Measurements from ENCODE around the gene BLID.

The BLID gene

DNA sequence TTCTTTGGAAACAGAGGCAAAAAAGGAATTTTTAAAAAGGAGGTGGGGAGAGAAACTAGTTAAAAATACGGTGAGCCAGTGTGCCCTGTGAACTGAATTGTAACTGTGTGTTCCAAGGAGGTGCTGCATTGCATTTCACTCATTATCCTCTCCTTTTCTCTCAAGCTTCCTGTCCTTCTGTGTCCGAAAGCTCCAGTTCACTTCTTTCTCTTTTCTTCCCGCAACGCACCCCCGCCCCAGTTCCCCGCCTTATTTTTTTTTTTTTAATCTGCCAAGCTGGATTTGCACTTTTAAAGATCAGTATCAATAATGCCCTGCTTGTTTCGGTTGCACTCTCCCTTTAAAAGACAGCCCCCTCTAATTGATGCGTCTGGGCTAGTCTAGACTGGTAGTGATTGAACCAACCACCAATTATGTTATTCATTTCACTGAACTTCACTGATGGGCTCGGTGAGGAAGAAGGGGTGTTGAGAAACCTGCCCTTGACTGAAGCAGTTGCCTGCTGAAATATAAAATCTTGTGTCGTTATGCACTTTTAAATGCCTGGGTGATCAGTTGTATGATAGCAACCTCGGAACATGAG is 18.5 kb downstream of the BLID start (continued):
- TF ChIP-seq, protein P1, sequence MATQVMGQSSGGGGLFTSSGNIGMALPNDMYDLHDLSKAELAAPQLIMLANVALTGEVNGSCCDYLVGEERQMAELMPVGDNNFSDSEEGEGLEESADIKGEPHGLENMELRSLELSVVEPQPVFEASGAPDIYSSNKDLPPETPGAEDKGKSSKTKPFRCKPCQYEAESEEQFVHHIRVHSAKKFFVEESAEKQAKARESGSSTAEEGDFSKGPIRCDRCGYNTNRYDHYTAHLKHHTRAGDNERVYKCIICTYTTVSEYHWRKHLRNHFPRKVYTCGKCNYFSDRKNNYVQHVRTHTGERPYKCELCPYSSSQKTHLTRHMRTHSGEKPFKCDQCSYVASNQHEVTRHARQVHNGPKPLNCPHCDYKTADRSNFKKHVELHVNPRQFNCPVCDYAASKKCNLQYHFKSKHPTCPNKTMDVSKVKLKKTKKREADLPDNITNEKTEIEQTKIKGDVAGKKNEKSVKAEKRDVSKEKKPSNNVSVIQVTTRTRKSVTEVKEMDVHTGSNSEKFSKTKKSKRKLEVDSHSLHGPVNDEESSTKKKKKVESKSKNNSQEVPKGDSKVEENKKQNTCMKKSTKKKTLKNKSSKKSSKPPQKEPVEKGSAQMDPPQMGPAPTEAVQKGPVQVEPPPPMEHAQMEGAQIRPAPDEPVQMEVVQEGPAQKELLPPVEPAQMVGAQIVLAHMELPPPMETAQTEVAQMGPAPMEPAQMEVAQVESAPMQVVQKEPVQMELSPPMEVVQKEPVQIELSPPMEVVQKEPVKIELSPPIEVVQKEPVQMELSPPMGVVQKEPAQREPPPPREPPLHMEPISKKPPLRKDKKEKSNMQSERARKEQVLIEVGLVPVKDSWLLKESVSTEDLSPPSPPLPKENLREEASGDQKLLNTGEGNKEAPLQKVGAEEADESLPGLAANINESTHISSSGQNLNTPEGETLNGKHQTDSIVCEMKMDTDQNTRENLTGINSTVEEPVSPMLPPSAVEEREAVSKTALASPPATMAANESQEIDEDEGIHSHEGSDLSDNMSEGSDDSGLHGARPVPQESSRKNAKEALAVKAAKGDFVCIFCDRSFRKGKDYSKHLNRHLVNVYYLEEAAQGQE (tag by site-specific recombination; IDR thresholded peaks at IDR 0.05): no peak
- no peak for TF ChIP-seq ZNF23 (tag by site-specific recombination; IDR thresholded peaks at IDR 0.05; ENCODE audit: borderline replicate concordance)

DNA sequence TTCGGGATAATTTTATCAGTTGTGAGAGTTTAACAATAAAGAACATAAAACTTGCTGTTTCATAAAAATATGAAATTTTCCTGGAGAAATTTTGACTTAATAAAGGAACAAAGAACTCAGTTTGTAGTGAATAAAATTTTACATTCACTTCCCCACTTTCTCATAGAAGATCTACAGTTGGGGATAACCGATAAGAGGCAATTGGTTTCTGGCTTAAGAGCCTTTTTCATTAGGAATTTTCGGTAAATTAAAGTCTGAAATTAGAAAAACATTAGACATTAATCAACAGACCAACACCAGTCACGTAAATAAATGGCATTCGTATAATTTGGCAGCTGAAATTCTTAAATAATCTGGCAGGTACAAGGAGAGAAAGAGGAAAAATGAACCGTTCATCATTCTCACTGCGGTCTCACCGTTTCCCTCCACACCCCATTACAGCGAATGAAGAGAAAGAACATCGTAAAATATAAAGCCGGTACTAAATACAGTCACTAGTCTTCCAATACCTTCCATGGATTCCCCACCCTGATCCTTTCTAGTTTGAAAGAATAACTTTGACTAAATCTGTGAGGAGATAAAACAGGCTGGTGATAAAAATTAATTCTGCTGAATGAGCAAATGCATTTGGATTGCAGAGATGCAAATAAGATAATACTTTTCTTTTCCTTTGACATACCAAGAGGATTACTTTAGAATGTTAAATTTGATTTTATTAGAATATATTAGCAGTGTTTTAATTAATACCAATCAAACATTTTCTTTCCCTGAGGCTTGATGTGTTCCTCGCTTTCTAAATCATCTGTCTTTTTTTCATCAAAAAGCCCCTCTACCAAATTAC is 19.5 kb downstream of the BLID start:
- CTCF ChIA-PET: interaction anchor here (0.6 to 1.3 kb wide), 3 partner anchors 12 to 80 kb away, joined by 3 to 5 read pairs (median 3); no protein-coding TSS in a partner anchor
- Histone ChIP-seq H3K9me3 (ENCODE audit: control insufficient read depth, insufficient read depth, low read depth, low read length) (no peaks in the 10 kb centered on the region), H3K27ac (ENCODE audit: extremely low read depth, low read depth, low read length) (no peak overlapping the region), H3K36me3 (ENCODE audit: control insufficient read depth in 2 of 2, insufficient read depth in 1 of 2, low read length in 2 of 2) (no peaks in the 10 kb centered on the region), H3K4me1 (ENCODE audit: control insufficient read depth, insufficient read depth, low read length) (no peaks in the 10 kb centered on the region), H3K4me3 (ENCODE audit: low read depth, low read length) (no peak overlapping the region)
- TF ChIP-seq, protein P2, sequence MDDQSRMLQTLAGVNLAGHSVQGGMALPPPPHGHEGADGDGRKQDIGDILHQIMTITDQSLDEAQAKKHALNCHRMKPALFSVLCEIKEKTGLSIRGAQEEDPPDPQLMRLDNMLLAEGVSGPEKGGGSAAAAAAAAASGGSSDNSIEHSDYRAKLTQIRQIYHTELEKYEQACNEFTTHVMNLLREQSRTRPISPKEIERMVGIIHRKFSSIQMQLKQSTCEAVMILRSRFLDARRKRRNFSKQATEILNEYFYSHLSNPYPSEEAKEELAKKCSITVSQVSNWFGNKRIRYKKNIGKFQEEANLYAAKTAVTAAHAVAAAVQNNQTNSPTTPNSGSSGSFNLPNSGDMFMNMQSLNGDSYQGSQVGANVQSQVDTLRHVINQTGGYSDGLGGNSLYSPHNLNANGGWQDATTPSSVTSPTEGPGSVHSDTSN (CRISPR knock-in tag; IDR thresholded peaks at IDR 0.05): no peak
- TF ChIP-seq, protein P3, sequence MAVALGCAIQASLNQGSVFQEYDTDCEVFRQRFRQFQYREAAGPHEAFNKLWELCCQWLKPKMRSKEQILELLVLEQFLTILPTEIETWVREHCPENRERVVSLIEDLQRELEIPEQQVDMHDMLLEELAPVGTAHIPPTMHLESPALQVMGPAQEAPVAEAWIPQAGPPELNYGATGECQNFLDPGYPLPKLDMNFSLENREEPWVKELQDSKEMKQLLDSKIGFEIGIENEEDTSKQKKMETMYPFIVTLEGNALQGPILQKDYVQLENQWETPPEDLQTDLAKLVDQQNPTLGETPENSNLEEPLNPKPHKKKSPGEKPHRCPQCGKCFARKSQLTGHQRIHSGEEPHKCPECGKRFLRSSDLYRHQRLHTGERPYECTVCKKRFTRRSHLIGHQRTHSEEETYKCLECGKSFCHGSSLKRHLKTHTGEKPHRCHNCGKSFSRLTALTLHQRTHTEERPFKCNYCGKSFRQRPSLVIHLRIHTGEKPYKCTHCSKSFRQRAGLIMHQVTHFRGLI (tag by site-specific recombination; IDR thresholded peaks at IDR 0.05): no peak
- TF ChIP-seq ZNF549 (tag by site-specific recombination; IDR thresholded peaks at IDR 0.05) (no peak), ZFP69B (tag by site-specific recombination; IDR thresholded peaks at IDR 0.05) (no peak)
- POLR2A ChIA-PET: no interaction called here

DNA sequence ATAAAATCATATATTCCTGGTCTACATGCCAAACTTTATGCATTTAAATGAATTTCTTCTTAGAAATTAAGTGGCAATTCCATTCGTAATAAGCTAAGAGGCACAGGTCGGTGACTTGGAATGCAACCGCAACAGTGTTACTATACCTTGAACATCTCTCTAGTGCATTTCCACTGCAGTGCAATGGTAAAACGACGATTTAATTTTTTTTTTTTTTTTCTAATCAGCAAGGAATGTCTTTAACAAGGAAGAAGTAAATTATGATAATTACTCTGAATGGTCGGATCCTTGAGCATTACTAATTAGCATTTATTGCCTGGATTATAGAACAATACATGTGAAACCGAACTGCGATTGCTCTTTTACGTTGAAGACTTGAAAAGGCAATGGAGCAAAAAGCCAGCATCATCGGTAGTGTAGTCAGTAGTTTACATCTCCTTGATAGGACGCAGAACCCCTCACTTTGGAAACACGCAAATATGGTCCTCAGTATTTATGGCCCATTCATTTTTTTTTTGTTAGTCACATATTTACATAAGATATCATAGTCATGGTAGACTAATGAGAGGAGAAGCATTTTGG is 20.2 kb downstream of the BLID start:
- H3K9me3 ChIP-seq (ENCODE audit: control insufficient read depth, insufficient read depth, low read depth, low read length): no peaks in the 10 kb centered on the region
- H3K4me1 ChIP-seq (ENCODE audit: control insufficient read depth, insufficient read depth, low read length): no peaks in the 10 kb centered on the region
- ChIA-PET CTCF (interaction anchor here (0.8 kb wide), 2 partner anchors 13 to 440 kb away, joined by 3 read pairs; no protein-coding TSS in a partner anchor), POLR2A (no interaction called here)
- H3K4me3 ChIP-seq (ENCODE audit: low read depth, low read length): no peak overlapping the region
- no peaks in the 10 kb centered on the region for H3K36me3 ChIP-seq (ENCODE audit: control insufficient read depth in 2 of 2, insufficient read depth in 1 of 2, low read length in 2 of 2)
- no peak overlapping the region for H3K27ac ChIP-seq (ENCODE audit: extremely low read depth, low read depth, low read length)
- TF ChIP-seq ZFP41 (tag by site-specific recombination; IDR thresholded peaks at IDR 0.05; ENCODE audit: borderline replicate concordance) (no peak), ZFHX2 (tag by site-specific recombination; conservative IDR thresholded peaks at IDR 0.05) (no peak), ZNF510 (tag by site-specific recombination; IDR thresholded peaks at IDR 0.05; ENCODE audit: insufficient replicate concordance) (no peak), ZNF16 (tag by site-specific recombination; IDR thresholded peaks at IDR 0.05; ENCODE audit: low read depth) (no peak), ZNF416 (tag by site-specific recombination; IDR thresholded peaks at IDR 0.05) (no peak), REPIN1 (tag by site-specific recombination; IDR thresholded peaks at IDR 0.05; ENCODE audit: low read depth) (no peak), ZNF501 (tag by site-specific recombination; IDR thresholded peaks at IDR 0.05) (no peak), ZXDB (tag by site-specific recombination; IDR thresholded peaks at IDR 0.05) (no peak), YY2 (tag by site-specific recombination; IDR thresholded peaks at IDR 0.05) (no peak), YY1 (tag by site-specific recombination; IDR thresholded peaks at IDR 0.05) (no peak), ZNF211 (tag by site-specific recombination; IDR thresholded peaks at IDR 0.05; ENCODE audit: low read depth) (no peak), ZNF155 (tag by site-specific recombination; IDR thresholded peaks at IDR 0.05) (no peak)
- TF ChIP-seq, protein P4, sequence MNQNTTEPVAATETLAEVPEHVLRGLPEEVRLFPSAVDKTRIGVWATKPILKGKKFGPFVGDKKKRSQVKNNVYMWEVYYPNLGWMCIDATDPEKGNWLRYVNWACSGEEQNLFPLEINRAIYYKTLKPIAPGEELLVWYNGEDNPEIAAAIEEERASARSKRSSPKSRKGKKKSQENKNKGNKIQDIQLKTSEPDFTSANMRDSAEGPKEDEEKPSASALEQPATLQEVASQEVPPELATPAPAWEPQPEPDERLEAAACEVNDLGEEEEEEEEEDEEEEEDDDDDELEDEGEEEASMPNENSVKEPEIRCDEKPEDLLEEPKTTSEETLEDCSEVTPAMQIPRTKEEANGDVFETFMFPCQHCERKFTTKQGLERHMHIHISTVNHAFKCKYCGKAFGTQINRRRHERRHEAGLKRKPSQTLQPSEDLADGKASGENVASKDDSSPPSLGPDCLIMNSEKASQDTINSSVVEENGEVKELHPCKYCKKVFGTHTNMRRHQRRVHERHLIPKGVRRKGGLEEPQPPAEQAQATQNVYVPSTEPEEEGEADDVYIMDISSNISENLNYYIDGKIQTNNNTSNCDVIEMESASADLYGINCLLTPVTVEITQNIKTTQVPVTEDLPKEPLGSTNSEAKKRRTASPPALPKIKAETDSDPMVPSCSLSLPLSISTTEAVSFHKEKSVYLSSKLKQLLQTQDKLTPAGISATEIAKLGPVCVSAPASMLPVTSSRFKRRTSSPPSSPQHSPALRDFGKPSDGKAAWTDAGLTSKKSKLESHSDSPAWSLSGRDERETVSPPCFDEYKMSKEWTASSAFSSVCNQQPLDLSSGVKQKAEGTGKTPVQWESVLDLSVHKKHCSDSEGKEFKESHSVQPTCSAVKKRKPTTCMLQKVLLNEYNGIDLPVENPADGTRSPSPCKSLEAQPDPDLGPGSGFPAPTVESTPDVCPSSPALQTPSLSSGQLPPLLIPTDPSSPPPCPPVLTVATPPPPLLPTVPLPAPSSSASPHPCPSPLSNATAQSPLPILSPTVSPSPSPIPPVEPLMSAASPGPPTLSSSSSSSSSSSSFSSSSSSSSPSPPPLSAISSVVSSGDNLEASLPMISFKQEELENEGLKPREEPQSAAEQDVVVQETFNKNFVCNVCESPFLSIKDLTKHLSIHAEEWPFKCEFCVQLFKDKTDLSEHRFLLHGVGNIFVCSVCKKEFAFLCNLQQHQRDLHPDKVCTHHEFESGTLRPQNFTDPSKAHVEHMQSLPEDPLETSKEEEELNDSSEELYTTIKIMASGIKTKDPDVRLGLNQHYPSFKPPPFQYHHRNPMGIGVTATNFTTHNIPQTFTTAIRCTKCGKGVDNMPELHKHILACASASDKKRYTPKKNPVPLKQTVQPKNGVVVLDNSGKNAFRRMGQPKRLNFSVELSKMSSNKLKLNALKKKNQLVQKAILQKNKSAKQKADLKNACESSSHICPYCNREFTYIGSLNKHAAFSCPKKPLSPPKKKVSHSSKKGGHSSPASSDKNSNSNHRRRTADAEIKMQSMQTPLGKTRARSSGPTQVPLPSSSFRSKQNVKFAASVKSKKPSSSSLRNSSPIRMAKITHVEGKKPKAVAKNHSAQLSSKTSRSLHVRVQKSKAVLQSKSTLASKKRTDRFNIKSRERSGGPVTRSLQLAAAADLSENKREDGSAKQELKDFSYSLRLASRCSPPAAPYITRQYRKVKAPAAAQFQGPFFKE (tag by site-specific recombination; IDR thresholded peaks at IDR 0.05; ENCODE audit: borderline replicate concordance): no peak
